ENCODE data around the gene ALG8.

GRCh38 chr11:78066471-78066870 is 73.0 kb downstream of the ALG8 start:
- TF ChIP-seq POLR2A (IDR thresholded peaks at IDR 0.05; ENCODE audit: low read depth, low read length) (no peak), TAF1 (IDR thresholded peaks at IDR 0.05; ENCODE audit: low read depth, low read length) (no peak), POLR2AphosphoS5 (IDR thresholded peaks at IDR 0.05; ENCODE audit: low read depth, low read length) (no peak), SPI1 (IDR thresholded peaks at IDR 0.05; ENCODE audit: low read depth, low read length) (no peak)
